NB4 (cell line): ENCODE data around the gene SOCS2.

ENCODE experiments used
- CTCF ChIP-seq: IDR thresholded peaks from one replicate; pipeline ENCODE4 v1.5.1; 2012; ENCODE audit warnings: low read depth, low read length
- MAX ChIP-seq: IDR thresholded peaks from 2 replicates; pipeline ENCODE4 v1.6.1; 2011; ENCODE audit warnings: low read depth, low read length

- TF ChIP-seq CTCF (no peak), MAX (no peak)
These were observed 42.1 kb upstream of the SOCS2 start for GRCh38 chr12:93530358-93530757.
